ENCODE data around the gene ADAMTS2. TPM values are rescaled to one million over a fixed set of nuclear protein-coding genes. Genes with fewer than 3 reads are reported as not detected.

Gene ADAMTS2
- total and polyA plus RNA-seq, 2 donors, result 22.8 to 80.9 TPM

DNA sequence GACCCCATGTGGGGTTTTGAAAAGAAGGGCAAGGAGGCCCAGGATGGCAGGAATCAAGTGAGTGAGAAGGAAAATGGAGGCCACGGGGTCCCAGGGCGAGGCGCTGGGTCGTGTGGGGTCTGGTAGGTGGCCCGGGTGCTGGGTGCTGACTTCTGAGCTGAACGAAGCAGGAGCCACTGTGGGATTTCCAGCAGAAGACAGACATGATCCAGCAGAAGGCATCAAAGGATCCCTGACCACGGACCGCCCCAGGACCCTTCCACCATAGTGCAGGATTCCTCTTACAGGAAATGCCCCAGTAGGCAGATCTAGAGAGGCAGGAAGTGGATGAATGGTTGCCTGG is 106.7 kb downstream of the ADAMTS2 start:
- H3K27ac ChIP-seq (ENCODE audit: low read depth), result no peak overlapping the region
- 94% methylated on average over 8 of the region's 8 CpGs for WGBS
- no peaks in the 10 kb centered on the region for H3K36me3 ChIP-seq (ENCODE audit: insufficient read depth)
- no peak for DNase-seq (ENCODE audit: extremely low spot score)
- H3K4me3 ChIP-seq (ENCODE audit: low read depth, low read length), result no peak overlapping the region
- H3K4me1 ChIP-seq (ENCODE audit: insufficient read depth), result no peaks in the 10 kb centered on the region

- H3K4me1 ChIP-seq (ENCODE audit: insufficient read depth), result no peaks in the 10 kb centered on the region
- H3K4me3 ChIP-seq (ENCODE audit: low read depth, low read length), result no peak overlapping the region
- no peak overlapping the region for H3K27ac ChIP-seq (ENCODE audit: low read depth)
- 92% methylated on average over 26 of the region's 26 CpGs for WGBS
- no peaks in the 10 kb centered on the region for H3K36me3 ChIP-seq (ENCODE audit: insufficient read depth)
- no peak for DNase-seq (ENCODE audit: extremely low spot score)
Measured at GRCh38 chr5:179237770-179238627, 107.3 kb downstream of the ADAMTS2 start.

DNA sequence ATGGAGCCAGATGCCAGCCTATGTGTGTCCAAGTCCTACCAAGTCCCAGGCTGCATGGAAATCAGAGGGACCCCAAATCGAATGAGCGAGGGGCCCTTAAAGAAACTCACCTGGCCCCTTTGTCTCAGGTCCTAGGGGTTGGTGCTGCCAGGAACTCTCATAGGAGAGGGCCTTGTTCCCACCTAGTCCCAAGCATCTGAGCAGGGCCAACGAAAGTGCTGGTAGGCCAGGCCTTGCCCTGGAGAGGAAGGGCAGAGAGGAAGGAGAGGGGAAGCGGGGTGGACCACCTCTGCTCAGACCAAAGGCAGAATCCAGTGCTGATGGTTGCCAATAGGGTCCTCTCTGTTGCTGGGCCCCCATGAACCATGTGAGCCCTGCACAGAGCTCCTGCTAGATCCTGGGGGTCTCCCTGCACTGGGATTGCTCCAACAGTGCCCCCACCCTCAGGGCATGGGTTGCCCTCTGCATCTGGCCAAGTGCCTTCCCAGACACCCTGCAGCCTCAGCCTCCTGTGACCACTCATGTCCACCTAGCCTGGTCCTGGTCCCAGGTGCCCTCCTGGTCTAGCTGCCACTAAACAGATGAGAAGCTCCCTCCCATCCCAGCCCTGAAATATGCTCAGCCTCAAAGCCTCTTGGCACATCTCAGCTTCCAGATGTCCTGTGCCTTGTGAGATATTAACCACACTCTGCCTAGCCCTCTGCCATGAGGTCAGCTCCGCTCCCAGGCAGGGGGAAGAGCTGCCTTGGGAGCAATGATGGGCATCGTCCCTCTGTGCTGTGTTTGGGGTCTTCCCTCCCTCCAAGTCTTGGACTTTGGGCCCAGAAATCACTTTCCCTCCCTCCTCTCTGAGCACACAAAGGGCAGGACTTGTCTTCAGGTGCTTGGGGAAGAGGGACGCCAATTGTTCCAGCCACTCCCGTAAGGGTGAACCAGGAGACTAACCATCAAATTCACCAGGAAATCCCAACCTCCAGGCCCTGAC is 109.6 kb downstream of the ADAMTS2 start:
- Histone ChIP-seq H3K27ac (ENCODE audit: low read depth) (no peak overlapping the region), H3K36me3 (ENCODE audit: insufficient read depth) (no peaks in the 10 kb centered on the region), H3K4me1 (ENCODE audit: insufficient read depth) (no peaks in the 10 kb centered on the region), H3K4me3 (ENCODE audit: low read depth, low read length) (no peak overlapping the region)
- WGBS, result 96% methylated on average over 8 of the region's 8 CpGs
- DNase-seq (ENCODE audit: extremely low spot score), result no peak

DNA sequence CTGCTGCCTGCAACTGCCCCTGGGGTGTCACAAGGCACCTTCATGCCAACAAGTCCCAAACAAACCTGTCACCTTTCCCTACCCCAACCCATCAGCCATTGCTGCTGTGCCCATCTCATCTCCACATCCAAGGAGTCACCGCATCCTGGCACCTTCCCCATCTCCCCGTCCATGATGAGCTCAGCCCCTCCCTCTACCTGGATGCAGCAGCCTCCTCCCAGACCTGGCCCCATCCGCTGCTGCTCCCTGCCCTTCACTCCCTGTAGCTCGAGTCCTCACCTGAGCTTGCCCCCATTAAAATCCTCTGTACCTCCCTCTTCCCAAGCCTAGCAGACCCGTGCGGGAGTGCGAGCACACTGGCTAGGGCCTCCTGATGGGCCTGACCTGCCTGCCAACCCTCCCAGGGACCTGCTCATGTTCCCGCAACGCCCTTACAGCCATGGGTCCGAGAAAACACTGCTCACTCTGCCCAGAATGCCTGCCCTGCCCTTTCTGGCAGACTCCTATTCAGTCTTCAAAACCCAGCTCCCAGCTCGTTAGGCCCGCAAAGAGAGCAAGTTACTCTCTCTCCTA is 110.6 kb downstream of the ADAMTS2 start:
- Histone ChIP-seq H3K4me3 (ENCODE audit: low read depth, low read length) (no peak overlapping the region), H3K36me3 (ENCODE audit: insufficient read depth) (no peaks in the 10 kb centered on the region), H3K27ac (ENCODE audit: low read depth) (no peak overlapping the region), H3K4me1 (ENCODE audit: insufficient read depth) (no peaks in the 10 kb centered on the region)
- DNase-seq (ENCODE audit: extremely low spot score), result no peak
- WGBS, result 94% methylated on average over 12 of the region's 12 CpGs

GRCh38 chr5:179233909-179234562 is 111.2 kb downstream of the ADAMTS2 start:
- Histone ChIP-seq H3K36me3 (ENCODE audit: insufficient read depth) (no peaks in the 10 kb centered on the region), H3K27ac (ENCODE audit: low read depth) (no peak overlapping the region), H3K4me1 (ENCODE audit: insufficient read depth) (no peaks in the 10 kb centered on the region), H3K4me3 (ENCODE audit: low read depth, low read length) (no peak overlapping the region)
- no peak for DNase-seq (ENCODE audit: extremely low spot score)
- 72% methylated on average over 12 of the region's 12 CpGs for WGBS

GRCh38 chr5:179232091-179232735 is 113.0 kb downstream of the ADAMTS2 start:
- 78% methylated on average over 17 of the region's 17 CpGs for WGBS
- H3K4me1 ChIP-seq (ENCODE audit: insufficient read depth), result no peaks in the 10 kb centered on the region
- no peak for DNase-seq (ENCODE audit: extremely low spot score)
- H3K36me3 ChIP-seq (ENCODE audit: insufficient read depth), result no peaks in the 10 kb centered on the region
- H3K27ac ChIP-seq (ENCODE audit: low read depth), result no peak overlapping the region
- no peak overlapping the region for H3K4me3 ChIP-seq (ENCODE audit: low read depth, low read length)

GRCh38 chr5:179231309-179231708 is 114.0 kb downstream of the ADAMTS2 start:
- H3K36me3 ChIP-seq (ENCODE audit: insufficient read depth), result no peaks in the 10 kb centered on the region
- H3K4me3 ChIP-seq (ENCODE audit: low read depth, low read length), result no peak overlapping the region
- DNase-seq (ENCODE audit: extremely low spot score), result no peak
- no peak overlapping the region for H3K27ac ChIP-seq (ENCODE audit: low read depth)
- 91% methylated on average over 14 of the region's 14 CpGs for WGBS
- no peaks in the 10 kb centered on the region for H3K4me1 ChIP-seq (ENCODE audit: insufficient read depth)

DNA sequence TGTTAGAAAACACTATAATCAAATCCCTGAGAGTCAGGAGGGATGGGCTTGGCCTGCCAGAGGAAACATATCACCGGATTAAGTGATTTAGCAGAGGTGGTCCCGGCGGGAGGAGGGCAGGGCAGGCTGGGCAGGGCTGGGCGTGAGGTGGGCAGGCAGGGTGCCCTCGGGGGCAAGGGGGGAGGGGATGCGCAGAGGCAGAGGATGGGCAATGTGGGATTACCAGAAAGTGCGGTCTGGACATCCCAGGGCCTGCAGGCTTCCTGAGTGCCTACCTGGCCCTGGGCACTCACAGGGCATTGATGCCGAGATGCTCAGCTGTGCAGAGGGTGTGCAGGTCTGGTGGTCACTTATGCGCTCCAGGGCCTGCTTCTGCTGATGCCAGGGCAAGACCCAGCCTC is 115.2 kb downstream of the ADAMTS2 start:
- WGBS, result 76% methylated on average over 9 of the region's 9 CpGs
- DNase-seq (ENCODE audit: extremely low spot score), result no peak
- H3K4me3 ChIP-seq (ENCODE audit: low read depth, low read length), result no peak overlapping the region
- no peaks in the 10 kb centered on the region for H3K4me1 ChIP-seq (ENCODE audit: insufficient read depth)
- no peak overlapping the region for H3K27ac ChIP-seq (ENCODE audit: low read depth)
- H3K36me3 ChIP-seq (ENCODE audit: insufficient read depth), result no peaks in the 10 kb centered on the region

DNA sequence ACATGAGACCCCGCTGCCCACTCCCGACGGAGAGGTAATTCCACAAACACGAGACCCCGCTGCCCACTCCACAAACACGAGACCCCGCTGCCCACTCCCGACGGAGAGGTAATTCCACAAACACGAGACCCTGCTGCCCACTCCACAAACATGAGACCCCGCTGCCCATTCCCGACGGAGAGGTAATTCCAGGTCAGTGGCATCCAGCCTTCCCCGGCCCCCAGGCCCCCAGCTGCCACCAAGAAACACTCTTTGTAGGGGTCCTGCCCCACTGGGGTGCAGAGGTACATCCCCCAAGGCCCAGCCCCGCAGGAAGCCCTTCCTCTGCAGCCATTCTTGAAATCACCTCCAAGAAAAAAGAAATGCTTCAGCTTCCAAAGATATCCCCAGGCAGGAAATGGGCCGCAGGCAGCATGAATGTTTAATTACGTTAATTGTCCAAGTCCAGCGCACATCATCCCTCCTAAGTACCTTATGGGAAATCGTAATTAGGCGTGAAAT is 115.9 kb downstream of the ADAMTS2 start:
- Histone ChIP-seq H3K4me3 (ENCODE audit: low read depth, low read length) (no peak overlapping the region), H3K36me3 (ENCODE audit: insufficient read depth) (no peaks in the 10 kb centered on the region), H3K27ac (ENCODE audit: low read depth) (no peak overlapping the region), H3K4me1 (ENCODE audit: insufficient read depth) (no peaks in the 10 kb centered on the region)
- no peak for DNase-seq (ENCODE audit: extremely low spot score)
- 87% methylated on average over 14 of the region's 20 CpGs for WGBS

- no peak for DNase-seq (ENCODE audit: extremely low spot score)
- no peak overlapping the region for H3K27ac ChIP-seq (ENCODE audit: low read depth)
- H3K4me3 ChIP-seq (ENCODE audit: low read depth, low read length), result no peak overlapping the region
- H3K4me1 ChIP-seq (ENCODE audit: insufficient read depth), result no peaks in the 10 kb centered on the region
- H3K36me3 ChIP-seq (ENCODE audit: insufficient read depth), result no peaks in the 10 kb centered on the region
- WGBS, result 91% methylated on average over 20 of the region's 20 CpGs
Measured at GRCh38 chr5:179228341-179229121, 116.7 kb downstream of the ADAMTS2 start.

DNA sequence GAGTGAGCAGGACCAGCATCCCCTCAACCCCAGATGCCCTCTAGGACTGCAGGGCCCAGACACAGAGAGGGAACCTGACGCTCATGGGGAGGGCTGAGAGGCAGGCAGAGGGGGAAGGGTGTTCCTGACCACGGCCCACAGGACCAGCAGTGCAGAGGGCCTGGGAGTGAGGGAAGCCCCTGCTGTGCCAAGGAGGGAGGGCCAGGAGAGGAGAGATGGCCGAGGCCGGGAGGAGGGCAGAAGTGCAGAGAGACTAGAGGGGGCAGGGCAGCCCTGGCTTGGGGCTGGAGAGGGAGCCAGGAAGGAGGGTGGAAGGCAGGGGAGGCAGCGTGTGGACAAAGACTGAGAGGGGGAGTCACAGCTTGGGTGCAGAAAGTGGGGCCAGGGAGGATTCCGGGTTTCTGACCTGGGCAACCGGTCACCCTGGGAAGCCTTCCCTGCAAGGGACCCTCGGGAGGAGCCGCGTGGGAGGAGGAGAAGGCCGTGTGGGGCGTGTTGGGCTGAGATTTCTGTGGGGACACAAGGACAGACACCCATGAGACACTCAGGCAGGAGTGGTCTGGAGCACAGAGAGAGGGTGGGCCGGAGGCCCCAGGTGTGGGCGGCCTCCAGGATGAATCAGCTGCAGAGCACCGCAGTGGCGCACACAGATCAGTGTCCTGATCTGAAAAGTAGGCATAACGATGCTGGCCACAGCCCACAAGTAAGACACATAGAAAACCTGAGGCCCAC is 117.5 kb downstream of the ADAMTS2 start:
- Histone ChIP-seq H3K4me1 (ENCODE audit: insufficient read depth) (no peaks in the 10 kb centered on the region), H3K36me3 (ENCODE audit: insufficient read depth) (no peaks in the 10 kb centered on the region), H3K4me3 (ENCODE audit: low read depth, low read length) (no peak overlapping the region), H3K27ac (ENCODE audit: low read depth) (no peak overlapping the region)
- DNase-seq (ENCODE audit: extremely low spot score), result no peak
- WGBS, result 69% methylated on average over 17 of the region's 17 CpGs

DNA sequence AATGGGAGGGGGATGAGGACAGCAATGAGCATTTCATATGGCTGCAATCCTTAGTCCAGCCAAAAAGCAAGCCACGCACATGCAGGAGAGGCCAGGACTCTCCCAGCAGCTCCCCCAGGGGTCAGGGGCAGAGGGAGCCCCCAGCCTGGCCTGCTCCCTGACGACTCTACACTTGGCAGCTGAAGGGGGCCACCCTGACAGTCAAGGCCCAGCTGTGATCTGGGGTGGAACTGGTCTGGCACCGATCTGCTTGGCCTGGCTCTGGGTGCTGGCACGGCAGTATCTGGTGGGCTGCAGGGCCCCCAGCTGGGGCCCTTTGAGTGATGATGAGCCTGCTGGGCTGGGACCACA is 118.1 kb downstream of the ADAMTS2 start:
- H3K4me1 ChIP-seq (ENCODE audit: insufficient read depth), result no peaks in the 10 kb centered on the region
- 42% methylated on average over 4 of the region's 4 CpGs for WGBS
- H3K36me3 ChIP-seq (ENCODE audit: insufficient read depth), result no peaks in the 10 kb centered on the region
- no peak overlapping the region for H3K27ac ChIP-seq (ENCODE audit: low read depth)
- DNase-seq (ENCODE audit: extremely low spot score), result no peak
- H3K4me3 ChIP-seq (ENCODE audit: low read depth, low read length), result no peak overlapping the region
